Endothelial cell of umbilical vein (primary cell): ENCODE measurements around the gene COBLL1. TPM values are rescaled to one million over a fixed set of nuclear protein-coding genes. Genes with fewer than 3 reads are reported as not detected.

Experiments used
- BruUV-seq: library from RNA; stranded (reverse); fragments of 400-500 nt; replicated peaks from 2 replicates; lab custom pipeline; 2021; lab: Mats Ljungman, UMichigan
- CTCF ChIA-PET: fragments of 300-600, 350-600 bp; sonication (Branson Sonifier 250); formaldehyde crosslinking; loops from one replicate; lab custom pipeline; 2021; ENCODE audit warnings: antibody characterized with exemption, inconsistent platforms; lab: Charles Lee
- POLR2A ChIA-PET: fragments of 300-600, 350-600 bp; sonication (Branson Sonifier 250); formaldehyde crosslinking; loops from one replicate; lab custom pipeline; 2021; ENCODE audit warnings: antibody characterized with exemption, inconsistent platforms; lab: Charles Lee
- DNase-seq: peaks from one replicate; pipeline ENCODE4 v3.0.0-alpha.2; 2011; ENCODE audit warnings: low read depth, low spot score
- FAIRE-seq: peaks from 2 replicates; lab custom pipeline; 2011; peaks lifted over from hg19 to GRCh38; lab: Jason Lieb, UNC
- H2AFZ ChIP-seq: 2 replicates; pipeline ENCODE4 v1.6.0; 2012; ENCODE audit warnings: low read depth, low read length, control low read depth, inconsistent platforms
- H3K27ac ChIP-seq: 2 replicates; pipeline ENCODE4 v1.5.1; 2011; ENCODE audit warnings: low read depth, mild to moderate bottlenecking, control low read depth, low read length, moderate library complexity; ENCODE audit not compliant: insufficient read depth
- H3K27me3 ChIP-seq, 2 experiments: 2 replicates each; pipeline versions ENCODE4 v1.6.0 to v1.6.1; 2011; ENCODE audit warnings: low read length in 2 of 2, mixed read lengths in 1 of 2; ENCODE audit not compliant: control insufficient read depth in 2 of 2, insufficient read depth in 2 of 2
- H3K36me3 ChIP-seq, 2 experiments: 2 replicates in 1 of 2; 3 replicates in 1 of 2; pipeline ENCODE4 v1.5.1; 2011; ENCODE audit warnings: low read length in 2 of 2, mild to moderate bottlenecking in 1 of 2, moderate library complexity in 1 of 2; ENCODE audit not compliant: control insufficient read depth in 2 of 2, insufficient read depth in 2 of 2; ENCODE audit errors: extremely low read depth in 1 of 2
- H3K4me1 ChIP-seq: 3 replicates; pipeline ENCODE4 v1.5.1; 2011; ENCODE audit warnings: mild to moderate bottlenecking, low read length; ENCODE audit not compliant: control insufficient read depth, insufficient read depth; ENCODE audit errors: extremely low read depth
- H3K4me2 ChIP-seq: 2 replicates; pipeline ENCODE4 v1.6.1; 2011; ENCODE audit warnings: low read length, control low read depth, mixed read lengths; ENCODE audit not compliant: insufficient read depth
- H3K4me3 ChIP-seq, 3 experiments: fragments of 200-600 bp in 1 of 3; sonication (generic), shearing (Covaris generic) in 1 of 3; replicated peaks in 1 of 3; 2 replicates each; pipeline ENCODE4 v1.5.1; 2011 to 2016; ENCODE audit warnings: control low read depth in 3 of 3, low read length in 3 of 3, mild to moderate bottlenecking in 2 of 3, inconsistent platforms in 1 of 3, low read depth in 1 of 3, moderate library complexity in 1 of 3; ENCODE audit not compliant: insufficient read depth in 1 of 3
- H3K79me2 ChIP-seq: 2 replicates; pipeline ENCODE4 v1.6.0; 2012; ENCODE audit warnings: low read length, inconsistent platforms; ENCODE audit not compliant: control insufficient read depth, insufficient read depth
- H3K9ac ChIP-seq: replicated peaks from 2 replicates; pipeline ENCODE3; 2011; ENCODE audit warnings: low read length, control low read depth; ENCODE audit not compliant: insufficient read depth; ENCODE audit errors: extremely low read depth
- H3K9me1 ChIP-seq: replicated peaks from 3 replicates; pipeline ENCODE4 v1.6.0; 2011; ENCODE audit warnings: mild to moderate bottlenecking, low read length; ENCODE audit not compliant: control insufficient read depth, insufficient read depth; ENCODE audit errors: extremely low read depth
- H3K9me3 ChIP-seq: replicated peaks from 2 replicates; pipeline ENCODE4 v1.5.1; 2012; ENCODE audit warnings: low read length, inconsistent platforms; ENCODE audit not compliant: control insufficient read depth, insufficient read depth
- H4K20me1 ChIP-seq: replicated peaks from 2 replicates; pipeline ENCODE3; 2011; ENCODE audit warnings: mild to moderate bottlenecking, low read length; ENCODE audit not compliant: control insufficient read depth, insufficient read depth; ENCODE audit errors: extremely low read depth
- EZH2 ChIP-seq: IDR thresholded peaks from 2 replicates; pipeline ENCODE4 v1.6.1; 2012; ENCODE audit warnings: borderline replicate concordance, low read depth, mild to moderate bottlenecking, moderate library complexity, low read length, inconsistent platforms; ENCODE audit not compliant: severe bottlenecking
- FOS ChIP-seq: IDR thresholded peaks from 2 replicates; pipeline ENCODE4 v1.6.1; 2011; ENCODE audit warnings: mild to moderate bottlenecking, low read length, moderate library complexity, borderline replicate concordance; ENCODE audit not compliant: insufficient read depth
- GATA2 ChIP-seq: IDR thresholded peaks from 2 replicates; pipeline ENCODE4 v1.7.0; 2011; ENCODE audit warnings: low read depth, mild to moderate bottlenecking, moderate library complexity, mixed read lengths, low read length; ENCODE audit not compliant: insufficient read length, insufficient read depth
- JUN ChIP-seq: IDR thresholded peaks from 2 replicates; pipeline ENCODE4 v1.6.1; 2011; ENCODE audit warnings: borderline replicate concordance, low read depth; ENCODE audit not compliant: insufficient read length, insufficient read depth
- MAX ChIP-seq: IDR thresholded peaks from 2 replicates; pipeline ENCODE4 v1.6.1; 2011; ENCODE audit not compliant: insufficient read depth, insufficient read length
- MYC ChIP-seq: IDR thresholded peaks from one replicate; pipeline ENCODE4 v1.6.1; 2011; ENCODE audit warnings: mild to moderate bottlenecking, low read depth, low read length
- POLR2A ChIP-seq: IDR thresholded peaks from 2 replicates; pipeline ENCODE4 v1.6.1; 2012; ENCODE audit warnings: low read depth, mild to moderate bottlenecking, control low read depth, low read length
- POLR2AphosphoS5 ChIP-seq: IDR thresholded peaks from 2 replicates; pipeline ENCODE4 v1.6.1; 2012; ENCODE audit warnings: low read depth, mild to moderate bottlenecking, control low read depth, low read length, moderate library complexity; ENCODE audit not compliant: insufficient read depth
- dilution Hi-C: fragments of 300-500 bp; cut with MboI; formaldehyde crosslinking; loops from one replicate; pipeline ENCODE4 v1.15.0; 2019; ENCODE audit warnings: low sequenced_read_pairs; ENCODE audit not compliant: extremely low pct_ligation_motif_present
- intact Hi-C: fragments of 100-400 bp; cut with micrococcal nuclease; formaldehyde crosslinking; loops from one replicate; pipeline ENCODE4 v1.10.0; 2022
- polyA plus RNA-seq, 4 experiments: library from polyadenylated mRNA; depleted of rRNA in 3 of 4; stranded (reverse) in 3 of 4; unstranded in 1 of 4; fragments of >200 nt; gene quantifications; 2 replicates each; pipeline versions ENCODE4 v1.2.1 to v1.2.3, GENCODE V29; 2011 to 2012; ENCODE audit warnings: missing spikeins in 1 of 4
- total RNA-seq: library from RNA; stranded (reverse); gene quantifications from 2 replicates; pipeline ENCODE4 v1.2.3, GENCODE V29; 2021
- TF ChIP-seq, protein P1 (sequence below), 2 donors: IDR thresholded peaks; 1 replicate in 1 of 2; 2 replicates in 1 of 2; pipeline ENCODE4 v1.5.1; 2011; ENCODE audit warnings: low read length in 2 of 2, mild to moderate bottlenecking in 2 of 2, moderate library complexity in 2 of 2, control low read depth in 1 of 2, inconsistent platforms in 1 of 2, low read depth in 1 of 2; ENCODE audit not compliant: insufficient read depth in 1 of 2; ENCODE audit errors: extremely low read depth in 1 of 2

The COBLL1 gene
- total and polyA plus RNA-seq, 2 donors (not counting 3 experiments of a cell fraction or from before 2014, with no cell fraction given) = 9.1 to 38.4 TPM

DNA sequence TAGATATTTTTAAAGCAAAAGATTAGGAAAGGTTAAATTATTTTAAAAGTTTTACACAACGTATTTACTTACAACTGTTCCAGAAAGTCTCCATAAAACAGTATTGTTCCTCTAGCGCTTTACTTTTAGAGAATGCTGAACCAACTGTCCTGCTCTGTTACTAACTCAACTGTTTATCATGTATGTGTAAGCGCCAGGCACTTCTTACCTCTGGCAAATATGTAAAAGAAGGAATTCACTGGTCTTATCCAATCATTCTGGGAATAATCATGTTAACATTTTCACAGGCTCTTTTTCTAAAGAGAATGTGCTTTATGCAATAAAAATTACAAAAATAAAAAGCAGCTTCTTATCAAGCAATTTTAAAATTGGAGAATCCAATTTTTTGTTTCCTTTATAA lies 68.0 kb downstream of the COBLL1 start:
- Histone ChIP-seq H4K20me1 (no peaks in the 10 kb centered on the region), H3K79me2 (no peaks in the 10 kb centered on the region), H3K27me3 (no peaks in the 10 kb centered on the region), H2AFZ (no peak overlapping the region), H3K27ac (no peak overlapping the region), H3K9me3 (no peaks in the 10 kb centered on the region), H3K36me3 (no peaks in the 10 kb centered on the region), H3K9me1 (no peaks in the 10 kb centered on the region), H3K4me2 (no peak overlapping the region), H3K4me3 (no peak overlapping the region), H3K4me1 (peaks cover 18% of the 10 kb centered on the region), H3K9ac (no peak overlapping the region)
- POLR2A ChIA-PET = no interaction called here
- CTCF ChIA-PET = interaction anchor here (1.3 to 1.5 kb wide), 2 partner anchors 68 to 72 kb away, joined by 3 read pairs; partner anchors contain the start of gene COBLL1
- DNase-seq (no peak), FAIRE-seq (no peak)
- no peak for TF ChIP-seq MAX
- TF ChIP-seq, protein P1, sequence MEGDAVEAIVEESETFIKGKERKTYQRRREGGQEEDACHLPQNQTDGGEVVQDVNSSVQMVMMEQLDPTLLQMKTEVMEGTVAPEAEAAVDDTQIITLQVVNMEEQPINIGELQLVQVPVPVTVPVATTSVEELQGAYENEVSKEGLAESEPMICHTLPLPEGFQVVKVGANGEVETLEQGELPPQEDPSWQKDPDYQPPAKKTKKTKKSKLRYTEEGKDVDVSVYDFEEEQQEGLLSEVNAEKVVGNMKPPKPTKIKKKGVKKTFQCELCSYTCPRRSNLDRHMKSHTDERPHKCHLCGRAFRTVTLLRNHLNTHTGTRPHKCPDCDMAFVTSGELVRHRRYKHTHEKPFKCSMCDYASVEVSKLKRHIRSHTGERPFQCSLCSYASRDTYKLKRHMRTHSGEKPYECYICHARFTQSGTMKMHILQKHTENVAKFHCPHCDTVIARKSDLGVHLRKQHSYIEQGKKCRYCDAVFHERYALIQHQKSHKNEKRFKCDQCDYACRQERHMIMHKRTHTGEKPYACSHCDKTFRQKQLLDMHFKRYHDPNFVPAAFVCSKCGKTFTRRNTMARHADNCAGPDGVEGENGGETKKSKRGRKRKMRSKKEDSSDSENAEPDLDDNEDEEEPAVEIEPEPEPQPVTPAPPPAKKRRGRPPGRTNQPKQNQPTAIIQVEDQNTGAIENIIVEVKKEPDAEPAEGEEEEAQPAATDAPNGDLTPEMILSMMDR (IDR thresholded peaks at IDR 0.05; ENCODE audit: extremely low read depth in 1 of 2, insufficient read depth in 1 of 2, low read depth in 1 of 2, low read length in 2 of 2) = no peak
- no peak for TF ChIP-seq JUN
- no peak for TF ChIP-seq EZH2
- no peak for TF ChIP-seq MYC
- no peak for TF ChIP-seq FOS
- no peak for TF ChIP-seq GATA2
- no peak for TF ChIP-seq POLR2A
- TF ChIP-seq POLR2AphosphoS5 = no peak
- BruUV-seq = no TSS peak
- dilution Hi-C loops = no loop called here
- intact Hi-C loops = no loop called here
